ENCODE results near the gene LALBA.
"Not testable (repeated sequence)": the region's sequence is repeated elsewhere in the genome, so short reads cannot be mapped to it uniquely, and the experiment has no call there.

Gene LALBA

DNA sequence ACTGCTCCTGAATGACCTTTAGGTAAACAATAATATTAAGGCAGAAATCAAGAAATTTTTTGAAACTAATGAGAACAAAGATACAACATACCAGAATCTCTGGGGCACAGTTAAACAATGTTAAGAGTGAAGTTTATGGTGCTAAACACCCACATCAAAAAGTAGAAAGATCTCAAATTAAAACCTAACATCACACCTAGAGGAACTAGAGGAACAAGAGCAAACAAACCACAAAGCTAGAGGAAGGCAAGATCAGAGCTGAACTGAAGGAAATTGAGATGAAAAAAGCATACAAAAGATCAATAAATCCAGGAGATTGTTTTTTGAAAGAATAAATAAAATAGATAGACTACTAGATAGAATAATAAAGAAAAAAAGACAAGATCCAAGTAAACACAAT, 37.2 kb downstream of the LALBA start:
- TF ChIP-seq, protein P1, sequence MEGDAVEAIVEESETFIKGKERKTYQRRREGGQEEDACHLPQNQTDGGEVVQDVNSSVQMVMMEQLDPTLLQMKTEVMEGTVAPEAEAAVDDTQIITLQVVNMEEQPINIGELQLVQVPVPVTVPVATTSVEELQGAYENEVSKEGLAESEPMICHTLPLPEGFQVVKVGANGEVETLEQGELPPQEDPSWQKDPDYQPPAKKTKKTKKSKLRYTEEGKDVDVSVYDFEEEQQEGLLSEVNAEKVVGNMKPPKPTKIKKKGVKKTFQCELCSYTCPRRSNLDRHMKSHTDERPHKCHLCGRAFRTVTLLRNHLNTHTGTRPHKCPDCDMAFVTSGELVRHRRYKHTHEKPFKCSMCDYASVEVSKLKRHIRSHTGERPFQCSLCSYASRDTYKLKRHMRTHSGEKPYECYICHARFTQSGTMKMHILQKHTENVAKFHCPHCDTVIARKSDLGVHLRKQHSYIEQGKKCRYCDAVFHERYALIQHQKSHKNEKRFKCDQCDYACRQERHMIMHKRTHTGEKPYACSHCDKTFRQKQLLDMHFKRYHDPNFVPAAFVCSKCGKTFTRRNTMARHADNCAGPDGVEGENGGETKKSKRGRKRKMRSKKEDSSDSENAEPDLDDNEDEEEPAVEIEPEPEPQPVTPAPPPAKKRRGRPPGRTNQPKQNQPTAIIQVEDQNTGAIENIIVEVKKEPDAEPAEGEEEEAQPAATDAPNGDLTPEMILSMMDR (IDR thresholded peaks at IDR 0.05; ENCODE audit: low read depth, low read length, missing control alignments): no peak
- no peak overlapping the region for H3K4me3 ChIP-seq (ENCODE audit: low read depth, low read length)
- no peak for DNase-seq (ENCODE audit: low read depth)

DNA sequence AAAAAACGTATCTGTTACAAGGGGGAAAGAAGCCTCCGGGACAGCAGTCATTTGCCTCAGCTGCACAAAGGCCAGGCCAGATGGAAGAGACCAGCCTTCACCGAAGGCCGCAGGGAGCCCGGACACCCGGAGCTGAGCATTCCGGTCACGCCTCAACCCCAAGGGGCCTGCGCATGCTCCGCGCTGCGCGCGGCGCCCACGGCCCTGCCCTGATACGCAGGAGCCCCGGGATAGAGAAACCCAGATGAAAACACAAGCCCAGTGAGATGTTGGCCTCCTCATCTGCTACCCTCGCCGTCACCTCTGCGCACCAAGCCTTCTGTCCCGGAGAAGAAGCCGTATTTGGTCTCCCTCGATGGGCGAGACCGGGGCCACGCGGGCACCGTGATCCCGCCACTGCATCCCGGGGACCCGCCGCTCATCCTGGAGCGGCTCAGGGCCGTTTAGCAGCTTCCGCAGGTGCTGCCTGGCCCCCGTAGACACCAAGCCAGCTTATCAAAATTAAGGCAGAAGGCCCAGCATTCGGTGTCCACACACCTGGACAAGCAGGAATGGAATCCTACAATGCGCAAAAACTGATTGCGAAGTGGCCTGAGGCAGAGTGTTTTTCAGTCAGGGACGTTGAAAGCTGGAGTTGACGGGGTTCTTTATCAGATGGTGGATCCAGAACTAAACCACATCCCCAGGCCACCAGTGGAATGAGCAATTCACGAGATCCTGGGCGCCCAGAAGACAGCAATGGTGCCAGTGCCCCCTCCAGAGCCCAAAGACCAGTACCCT, 41.8 kb downstream of the LALBA start:
- no peak for DNase-seq (ENCODE audit: low read depth)
- TF ChIP-seq, protein P1 (IDR thresholded peaks at IDR 0.05; ENCODE audit: low read depth, low read length, missing control alignments): no peak
- H3K4me3 ChIP-seq (ENCODE audit: low read depth, low read length): no peak overlapping the region

- TF ChIP-seq, protein P1 (IDR thresholded peaks at IDR 0.05; ENCODE audit: low read depth, low read length, missing control alignments): no peak
- no peak for DNase-seq (ENCODE audit: low read depth)
- no peak within 1 kb of the TSS for H3K4me3 ChIP-seq (ENCODE audit: low read depth, low read length)
Measured at GRCh38 chr12:48525332-48525731, 44.5 kb downstream of the LALBA start, which contains the start of gene OR8S1. TSS of gene OR8S1 (plus strand) at chr12:48525632. CDS start at chr12:48525632, 0 bp downstream.

GRCh38 chr12:48520381-48520780, 49.5 kb downstream of the LALBA start:
- not testable (repeated sequence) for H3K4me3 ChIP-seq (ENCODE audit: low read depth, low read length); DNase-seq (ENCODE audit: low read depth)

Measured in GM12864 (cell line).